SK-MEL-5 (cell line): ENCODE results near the gene SP8. TPM values are rescaled to one million over a fixed set of nuclear protein-coding genes. Genes with fewer than 3 reads are reported as not detected.

Source experiments
- DNase-seq: peaks from one replicate; pipeline ENCODE4 v3.0.0-alpha.2; 2016; ENCODE audit warnings: low read depth, low spot score
- in situ Hi-C: cut with HindIII; loops from 2 replicates; pipeline ENCODE4 v1.10.0; 2016; ENCODE audit warnings: low sequenced_read_pairs, high pct_unique_total_duplicates, low pct_unique_long_range_greater_than_20kb
- total RNA-seq: library from RNA; depleted of rRNA; stranded (reverse); fragments of >200 nt; shearing (Covaris generic); gene quantifications from 2 replicates; pipeline ENCODE4 v1.2.3, GENCODE V29; 2014

SP8 gene
- total RNA-seq, 1 experiment from 2014 or later = 1.6 TPM

GRCh38 chr7:20783125-20783699 lies 3.5 kb downstream of the SP8 start:
- in situ Hi-C loops = no loop called here
- no peak for DNase-seq

GRCh38 chr7:20779041-20779440 lies 7.6 kb downstream of the SP8 start:
- DNase-seq = no peak
- in situ Hi-C loops = loop anchor here (10.0 kb wide), 1 partner anchor 476 kb away; no protein-coding TSS in a partner anchor

GRCh38 chr7:20778063-20778721 lies 8.5 kb downstream of the SP8 start:
- DNase-seq = peak; percentile 73
- in situ Hi-C loops = loop anchor here (10.0 kb wide), 1 partner anchor 477 kb away; no protein-coding TSS in a partner anchor

- DNase-seq = peak; percentile 51
- in situ Hi-C loops = loop anchor here (10.0 kb wide), 1 partner anchor 477 kb away; no protein-coding TSS in a partner anchor
Observed at GRCh38 chr7:20777377-20778062, 9.2 kb downstream of the SP8 start.

GRCh38 chr7:20776942-20777341 lies 9.7 kb downstream of the SP8 start:
- in situ Hi-C loops = loop anchor here (10.0 kb wide), 1 partner anchor 478 kb away; no protein-coding TSS in a partner anchor
- no peak for DNase-seq

GRCh38 chr7:20776214-20776911 lies 10.3 kb downstream of the SP8 start:
- in situ Hi-C loops = loop anchor here (10.0 kb wide), 1 partner anchor 478 kb away; no protein-coding TSS in a partner anchor
- no peak for DNase-seq

GRCh38 chr7:20754001-20754400 lies 32.7 kb downstream of the SP8 start:
- in situ Hi-C loops = no loop called here
- no peak for DNase-seq

GRCh38 chr7:20749906-20750305 lies 36.8 kb downstream of the SP8 start:
- in situ Hi-C loops = no loop called here
- no peak for DNase-seq

GRCh38 chr7:20748853-20749252 lies 37.8 kb downstream of the SP8 start:
- no peak for DNase-seq
- in situ Hi-C loops = no loop called here

GRCh38 chr7:20747001-20747400 lies 39.7 kb downstream of the SP8 start:
- in situ Hi-C loops = no loop called here
- no peak for DNase-seq

GRCh38 chr7:20745702-20746101 lies 41.0 kb downstream of the SP8 start:
- DNase-seq = no peak
- in situ Hi-C loops = no loop called here

GRCh38 chr7:20744954-20745446 lies 41.7 kb downstream of the SP8 start:
- peak; percentile 48 for DNase-seq
- in situ Hi-C loops = no loop called here

GRCh38 chr7:20742913-20743312 lies 43.8 kb downstream of the SP8 start:
- no peak for DNase-seq
- in situ Hi-C loops = no loop called here

- in situ Hi-C loops = no loop called here
- DNase-seq = no peak
Observed at GRCh38 chr7:20741801-20742200, 44.9 kb downstream of the SP8 start.

- no peak for DNase-seq
Observed at GRCh38 chr7:20738518-20739481, 47.9 kb downstream of the SP8 start.

GRCh38 chr7:20737840-20738448 lies 48.7 kb downstream of the SP8 start:
- in situ Hi-C loops = no loop called here
- no peak for DNase-seq

More at GRCh38 chr7:20738518-20739481, 47.9 kb downstream of the SP8 start:
- in situ Hi-C loops = no loop called here
